Neutrophil (primary cell): ENCODE measurements around the gene SLC22A12.

Experiments used
- H3K27ac ChIP-seq: fragments of 200-600 bp; sonication (generic); 2 replicates; pipeline ENCODE4 v1.5.1; 2016; ENCODE audit warnings: mild to moderate bottlenecking, moderate library complexity
- H3K27me3 ChIP-seq: fragments of 200-600 bp; sonication (generic); 2 replicates; pipeline ENCODE4 v1.6.0; 2016; ENCODE audit warnings: mild to moderate bottlenecking
- H3K36me3 ChIP-seq: fragments of 200-600 bp; sonication (generic); 2 replicates; pipeline ENCODE4 v1.5.1; 2017
- H3K4me1 ChIP-seq, 2 experiments: fragments of 200-600 bp in 1 of 2; sonication (generic) in 1 of 2; 1 replicate in 1 of 2; 2 replicates in 1 of 2; pipeline versions ENCODE4 v1.5.1 to v1.6.1; 2013 to 2016; ENCODE audit warnings: low read depth in 1 of 2, low read length in 1 of 2, mild to moderate bottlenecking in 1 of 2, moderate library complexity in 1 of 2; ENCODE audit not compliant: control insufficient read depth in 1 of 2, insufficient read depth in 1 of 2
- H3K4me3 ChIP-seq, 2 experiments: fragments of 200-600 bp in 1 of 2; sonication (generic) in 1 of 2; 1 replicate in 1 of 2; 2 replicates in 1 of 2; pipeline ENCODE4 v1.5.1; 2013 to 2016; ENCODE audit warnings: low read depth in 1 of 2, low read length in 1 of 2, mild to moderate bottlenecking in 1 of 2, moderate library complexity in 1 of 2
- H3K9me3 ChIP-seq: fragments of 200-600 bp; sonication (generic); 2 replicates; pipeline ENCODE4 v1.5.1; 2016
- CTCF ChIP-seq: fragments of 200-600 bp; sonication (generic); IDR thresholded peaks from 2 replicates; pipeline ENCODE4 v1.5.1; 2016; ENCODE audit warnings: antibody characterized with exemption

Gene SLC22A12

DNA sequence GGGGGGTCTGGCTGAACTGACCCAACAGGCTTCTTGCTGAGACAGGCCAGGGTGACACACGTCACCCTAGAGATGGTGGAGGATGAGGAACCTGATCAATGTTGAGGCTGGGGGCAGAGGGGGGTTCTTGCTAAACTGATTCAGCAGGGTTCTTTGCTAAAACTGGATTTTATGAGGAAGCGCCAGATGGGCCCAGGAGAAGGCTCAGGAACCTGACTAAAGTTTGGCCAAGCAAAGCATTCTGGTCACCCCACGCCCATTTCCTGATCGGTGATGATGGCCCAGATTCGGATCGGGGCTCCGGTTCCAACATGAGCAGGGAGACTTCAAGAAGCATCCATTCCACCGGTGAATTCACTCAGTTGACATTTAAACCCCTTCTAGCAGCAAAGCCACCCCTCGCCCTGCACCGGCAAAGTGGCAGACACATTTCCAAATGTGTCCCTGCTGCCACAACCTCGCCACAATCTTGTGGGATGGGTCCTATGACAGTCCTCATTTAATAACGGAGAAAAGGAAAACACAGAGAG is 34.2 kb upstream of the SLC22A12 start:
- H3K36me3 ChIP-seq = no peaks in the 10 kb centered on the region
- H3K27me3 ChIP-seq = peaks cover 7% of the 10 kb centered on the region
- H3K9me3 ChIP-seq = no peaks in the 10 kb centered on the region
- no peak for TF ChIP-seq CTCF
- no peak overlapping the region for H3K27ac ChIP-seq
- H3K4me1 ChIP-seq = no peaks in the 10 kb centered on the region
- no peak overlapping the region for H3K4me3 ChIP-seq

GRCh38 chr11:64558065-64558745 is 32.8 kb upstream of the SLC22A12 start:
- peaks cover 7% of the 10 kb centered on the region for H3K27me3 ChIP-seq
- no peak overlapping the region for H3K27ac ChIP-seq
- H3K4me3 ChIP-seq = no peak overlapping the region
- no peak for TF ChIP-seq CTCF
- no peaks in the 10 kb centered on the region for H3K9me3 ChIP-seq
- no peaks in the 10 kb centered on the region for H3K36me3 ChIP-seq
- H3K4me1 ChIP-seq = no peaks in the 10 kb centered on the region

- Histone ChIP-seq H3K9me3 (no peaks in the 10 kb centered on the region), H3K27me3 (peaks cover 7% of the 10 kb centered on the region)
- no peak for TF ChIP-seq CTCF
Observed at GRCh38 chr11:64558869-64559268, 32.2 kb upstream of the SLC22A12 start.

GRCh38 chr11:64559351-64560138 is 31.5 kb upstream of the SLC22A12 start:
- Histone ChIP-seq H3K4me1 (no peaks in the 10 kb centered on the region), H3K36me3 (no peaks in the 10 kb centered on the region), H3K9me3 (no peaks in the 10 kb centered on the region), H3K4me3 (no peak overlapping the region), H3K27ac (no peak overlapping the region), H3K27me3 (peaks cover 7% of the 10 kb centered on the region)
- no peak for TF ChIP-seq CTCF

More at GRCh38 chr11:64558869-64559268, 32.2 kb upstream of the SLC22A12 start:
- no peaks in the 10 kb centered on the region for H3K4me1 ChIP-seq
- H3K36me3 ChIP-seq = no peaks in the 10 kb centered on the region
- no peak overlapping the region for H3K4me3 ChIP-seq
- H3K27ac ChIP-seq = no peak overlapping the region

DNA sequence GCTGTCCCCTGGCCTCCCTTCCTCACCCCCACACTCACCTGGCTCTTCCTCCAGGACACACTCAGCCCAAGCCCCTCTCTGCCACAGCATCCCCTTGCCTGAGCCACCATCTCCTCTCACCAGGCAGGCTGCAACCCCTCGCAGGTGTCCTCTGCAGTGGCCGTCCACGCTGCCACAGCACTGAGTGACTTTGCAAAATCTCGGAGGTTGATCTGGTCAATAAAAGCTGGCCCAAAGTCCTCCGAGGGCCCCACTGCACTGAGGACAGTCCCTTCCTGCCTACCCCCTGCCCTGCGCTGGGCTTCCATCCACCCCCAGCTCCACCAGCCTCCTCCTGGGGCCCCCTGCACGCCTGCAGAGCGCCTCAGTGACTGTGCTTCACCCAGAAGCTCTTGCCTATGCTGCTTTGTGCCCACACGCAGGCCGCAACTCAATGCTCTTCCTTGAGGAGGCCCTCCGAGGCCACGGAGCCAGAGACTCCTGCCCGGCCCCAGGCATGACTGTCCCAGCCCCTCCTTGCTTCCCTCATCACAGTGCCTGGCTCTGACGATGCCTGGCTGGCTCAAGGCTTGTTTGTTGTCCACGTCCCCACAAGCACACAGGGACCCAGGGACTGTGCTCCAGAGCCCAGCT is 30.8 kb upstream of the SLC22A12 start:
- no peak overlapping the region for H3K27ac ChIP-seq
- H3K4me1 ChIP-seq = no peaks in the 10 kb centered on the region
- H3K9me3 ChIP-seq = no peaks in the 10 kb centered on the region
- H3K27me3 ChIP-seq = no peaks in the 10 kb centered on the region
- no peak for TF ChIP-seq CTCF
- no peak overlapping the region for H3K4me3 ChIP-seq
- H3K36me3 ChIP-seq = no peaks in the 10 kb centered on the region
